Muscle layer of colon (tissue), 2 donors: ENCODE data around the gene DNAI4.

Experiments used
- H3K27ac ChIP-seq: one replicate; pipeline ENCODE4 v1.7.0; 2013; ENCODE audit warnings: low read depth, mild to moderate bottlenecking, low read length, moderate library complexity
- H3K27me3 ChIP-seq, 2 donors: one replicate each; pipeline ENCODE4 v1.7.0; 2013; ENCODE audit warnings: low read length in 2 of 2, mild to moderate bottlenecking in 2 of 2; ENCODE audit not compliant: insufficient read depth in 2 of 2, control insufficient read depth in 1 of 2
- H3K36me3 ChIP-seq: one replicate; pipeline ENCODE4 v1.7.0; 2013; ENCODE audit warnings: mild to moderate bottlenecking, low read length; ENCODE audit not compliant: insufficient read depth
- H3K4me1 ChIP-seq: one replicate; pipeline ENCODE4 v1.7.0; 2013; ENCODE audit warnings: mild to moderate bottlenecking, low read length; ENCODE audit not compliant: insufficient read depth
- H3K4me3 ChIP-seq, 2 donors: one replicate each; pipeline ENCODE4 v1.7.0; 2013; ENCODE audit warnings: low read length in 2 of 2, low read depth in 1 of 2, mild to moderate bottlenecking in 1 of 2, moderate library complexity in 1 of 2
- H3K9ac ChIP-seq: one replicate; pipeline ENCODE4 v1.7.0; 2013; ENCODE audit warnings: low read length
- H3K9me3 ChIP-seq: one replicate; pipeline ENCODE4 v1.7.0; 2013; ENCODE audit warnings: mild to moderate bottlenecking, low read length
- donor health status: abdominal sarcoma.
- donor health status: Adenocarcinoma of cecum.

Gene DNAI4

DNA sequence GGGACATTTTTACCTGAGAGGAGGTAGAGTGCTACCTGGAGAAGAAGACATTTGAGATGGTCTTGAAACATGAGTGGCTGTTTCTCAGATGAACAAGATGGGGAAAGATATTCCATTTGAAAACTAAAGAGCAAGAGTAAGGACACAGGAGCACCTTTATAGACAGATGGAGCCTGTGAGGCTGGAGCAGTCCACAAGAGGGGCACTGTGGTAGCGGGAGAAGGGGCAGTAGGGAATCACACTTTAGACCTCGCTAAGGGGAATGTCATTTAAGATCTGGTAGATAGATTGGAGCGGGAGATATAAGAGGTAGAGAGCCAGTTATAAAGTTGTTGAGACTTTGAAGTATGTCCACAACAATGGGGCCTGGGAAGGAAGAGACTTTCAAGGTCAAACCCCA is 149.0 kb downstream of the DNAI4 start:
- H3K4me3 ChIP-seq: no peak overlapping the region
- no peaks in the 10 kb centered on the region for H3K27me3 ChIP-seq
- no peak overlapping the region for H3K9ac ChIP-seq
- no peak overlapping the region for H3K27ac ChIP-seq
- H3K9me3 ChIP-seq: no peaks in the 10 kb centered on the region
- no peaks in the 10 kb centered on the region for H3K36me3 ChIP-seq
- H3K4me1 ChIP-seq: no peaks in the 10 kb centered on the region

GRCh38 chr1:66774438-66774837 is 150.2 kb downstream of the DNAI4 start:
- H3K4me1 ChIP-seq: no peaks in the 10 kb centered on the region
- no peak overlapping the region for H3K27ac ChIP-seq
- no peaks in the 10 kb centered on the region for H3K9me3 ChIP-seq

GRCh38 chr1:66773227-66773626 is 151.4 kb downstream of the DNAI4 start:
- Histone ChIP-seq H3K27ac (no peak overlapping the region), H3K27me3 (no peaks in the 10 kb centered on the region), H3K4me1 (no peaks in the 10 kb centered on the region), H3K9ac (no peak overlapping the region), H3K36me3 (no peaks in the 10 kb centered on the region), H3K4me3 (no peak overlapping the region), H3K9me3 (no peaks in the 10 kb centered on the region)

More at GRCh38 chr1:66774438-66774837, 150.2 kb downstream of the DNAI4 start:
- no peaks in the 10 kb centered on the region for H3K27me3 ChIP-seq
- no peaks in the 10 kb centered on the region for H3K36me3 ChIP-seq
- H3K4me3 ChIP-seq: no peak overlapping the region
- H3K9ac ChIP-seq: no peak overlapping the region

DNA sequence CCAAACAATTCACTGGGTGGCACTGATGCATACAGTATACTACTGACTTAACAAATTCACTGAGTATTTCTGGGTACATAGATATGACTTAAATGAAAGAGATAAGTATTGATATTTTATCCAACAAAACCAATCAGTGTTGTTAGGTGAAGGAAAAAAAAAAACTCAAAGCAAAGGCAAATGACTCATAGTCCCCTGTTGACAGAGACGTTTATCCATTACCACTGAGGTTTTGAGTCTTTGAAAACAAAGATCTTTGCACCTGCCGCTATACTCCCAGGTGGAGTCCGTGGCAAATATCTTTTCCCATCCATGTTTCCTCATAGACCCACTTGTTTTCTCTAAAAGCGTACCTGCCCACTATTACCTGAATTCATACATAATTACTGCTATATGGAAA is 154.0 kb downstream of the DNAI4 start:
- Histone ChIP-seq H3K4me3 (no peak overlapping the region), H3K9me3 (no peaks in the 10 kb centered on the region), H3K36me3 (no peaks in the 10 kb centered on the region), H3K27me3 (no peaks in the 10 kb centered on the region), H3K27ac (no peak overlapping the region), H3K4me1 (no peaks in the 10 kb centered on the region), H3K9ac (no peak overlapping the region)

DNA sequence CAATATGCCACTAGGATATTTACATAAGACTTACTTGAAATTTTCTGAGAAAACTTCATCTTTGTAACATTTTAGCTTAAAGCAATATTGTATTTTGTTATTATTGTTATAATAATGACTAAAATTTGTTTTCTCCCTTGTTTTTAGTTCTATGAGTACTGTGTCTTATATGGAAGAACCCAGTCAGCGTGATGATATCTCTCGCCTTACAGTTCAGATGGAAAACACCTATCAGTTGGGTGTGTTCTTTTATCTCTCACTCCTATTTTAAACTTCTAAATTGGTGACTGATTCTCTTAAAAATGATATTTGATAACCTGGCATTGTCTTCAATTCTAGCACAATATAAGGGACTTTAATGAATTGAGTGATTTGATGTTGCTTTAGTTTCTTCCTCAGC is 154.4 kb downstream of the DNAI4 start:
- Histone ChIP-seq H3K27ac (no peak overlapping the region), H3K9ac (no peak overlapping the region), H3K4me1 (no peaks in the 10 kb centered on the region), H3K9me3 (no peaks in the 10 kb centered on the region), H3K4me3 (no peak overlapping the region), H3K27me3 (no peaks in the 10 kb centered on the region), H3K36me3 (no peaks in the 10 kb centered on the region)

DNA sequence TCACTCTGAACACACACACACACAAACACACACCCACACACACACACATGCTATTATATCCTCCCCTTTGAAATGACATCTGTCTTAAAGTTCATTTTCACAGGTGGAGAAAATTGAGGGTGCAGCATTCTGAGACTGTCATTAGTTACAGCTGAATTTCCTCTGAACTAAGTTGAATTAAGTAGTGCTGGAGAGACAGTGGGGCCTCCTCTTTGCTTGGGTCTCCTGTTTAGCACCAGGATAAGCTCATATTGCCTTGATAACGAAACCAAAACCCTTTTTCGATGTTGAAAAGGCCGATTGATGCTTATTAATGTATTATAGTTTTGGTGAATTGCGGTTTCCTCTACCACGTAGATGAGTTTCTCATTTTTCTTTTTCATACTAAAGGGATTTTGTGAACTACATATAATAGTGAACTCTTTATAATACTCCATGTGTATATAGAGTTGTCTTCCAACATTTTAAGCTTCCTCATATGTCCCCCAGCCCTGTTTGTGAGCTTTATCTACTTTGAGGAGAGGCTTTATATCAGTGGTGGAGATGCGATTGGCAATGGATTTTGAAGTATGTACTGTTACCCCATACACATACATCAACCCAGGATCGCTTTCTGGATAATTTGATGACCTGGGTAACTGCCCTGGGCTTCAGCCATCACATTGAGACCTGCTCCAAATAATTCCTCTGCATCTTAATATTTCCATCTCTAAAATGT is 155.0 kb downstream of the DNAI4 start:
- Histone ChIP-seq H3K9ac (no peak overlapping the region), H3K27ac (no peak overlapping the region)

DNA sequence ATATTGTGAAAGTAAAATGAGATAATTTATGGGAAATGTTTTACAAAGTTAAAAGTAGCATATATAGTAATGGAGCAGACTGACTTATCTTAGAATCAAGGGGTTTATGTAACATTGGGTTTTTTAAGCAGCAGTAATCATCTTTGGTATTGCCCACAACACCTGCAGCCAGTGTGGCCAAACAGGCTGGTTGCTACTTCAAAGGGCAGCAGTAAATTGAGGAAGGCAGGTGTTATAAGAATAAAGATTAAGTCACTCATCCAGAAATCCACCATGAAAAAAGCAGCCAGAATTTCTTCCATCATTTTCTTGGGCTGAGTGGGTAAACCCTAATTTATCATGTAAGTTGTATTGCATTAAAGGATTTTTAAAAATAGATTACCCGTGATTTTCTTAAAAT is 155.7 kb downstream of the DNAI4 start:
- no peak overlapping the region for H3K9ac ChIP-seq
- H3K27ac ChIP-seq: no peak overlapping the region
- H3K36me3 ChIP-seq: no peaks in the 10 kb centered on the region
- H3K4me3 ChIP-seq: no peak overlapping the region
- H3K4me1 ChIP-seq: no peaks in the 10 kb centered on the region
- H3K27me3 ChIP-seq: no peaks in the 10 kb centered on the region
- no peaks in the 10 kb centered on the region for H3K9me3 ChIP-seq

More for the DNA sequence above, 155.0 kb downstream of the DNAI4 start:
- Histone ChIP-seq H3K27me3 (no peaks in the 10 kb centered on the region), H3K36me3 (no peaks in the 10 kb centered on the region), H3K9me3 (no peaks in the 10 kb centered on the region), H3K4me1 (no peaks in the 10 kb centered on the region), H3K4me3 (no peak overlapping the region)

- Histone ChIP-seq H3K27ac (no peak overlapping the region), H3K27me3 (no peaks in the 10 kb centered on the region), H3K36me3 (no peaks in the 10 kb centered on the region), H3K9me3 (no peaks in the 10 kb centered on the region), H3K4me3 (no peak overlapping the region), H3K4me1 (no peaks in the 10 kb centered on the region), H3K9ac (no peak overlapping the region)
These were observed 157.0 kb downstream of the DNAI4 start for GRCh38 chr1:66767626-66768025.

GRCh38 chr1:66764994-66765578 is 159.6 kb downstream of the DNAI4 start:
- H3K36me3 ChIP-seq: no peaks in the 10 kb centered on the region
- H3K27me3 ChIP-seq: no peaks in the 10 kb centered on the region
- no peak overlapping the region for H3K9ac ChIP-seq
- no peaks in the 10 kb centered on the region for H3K4me1 ChIP-seq
- no peak overlapping the region for H3K27ac ChIP-seq
- H3K9me3 ChIP-seq: no peaks in the 10 kb centered on the region
- no peak overlapping the region for H3K4me3 ChIP-seq
